H1 (cell line): Measurements from ENCODE around the gene KRTAP12-2.

Experiments used
- ATF3 ChIP-seq: IDR thresholded peaks from 2 replicates; pipeline ENCODE4 v1.6.1; 2011; ENCODE audit warnings: low read depth, mild to moderate bottlenecking, low read length; ENCODE audit not compliant: insufficient read depth
- BCL11A ChIP-seq, 2 experiments: IDR thresholded peaks; one replicate each; pipeline ENCODE4 v1.6.1; 2011; ENCODE audit warnings: low read depth in 2 of 2, low read length in 2 of 2, mild to moderate bottlenecking in 2 of 2
- CTCF ChIP-seq, 3 experiments: IDR thresholded peaks; 1 replicate in 2 of 3; 2 replicates in 1 of 3; pipeline versions ENCODE4 v1.5.1 to v1.6.1; 2011; ENCODE audit warnings: low read length in 3 of 3, mild to moderate bottlenecking in 3 of 3, inconsistent platforms in 2 of 3, low read depth in 1 of 3, moderate library complexity in 1 of 3; ENCODE audit not compliant: insufficient read depth in 1 of 3; ENCODE audit errors: control extremely low read depth in 1 of 3
- EP300 ChIP-seq, 2 experiments: IDR thresholded peaks; 1 replicate in 1 of 2; 2 replicates in 1 of 2; pipeline ENCODE4 v1.6.1; 2011 to 2012; ENCODE audit warnings: low read depth in 2 of 2, low read length in 2 of 2, mild to moderate bottlenecking in 2 of 2, borderline replicate concordance in 1 of 2, inconsistent platforms in 1 of 2, moderate library complexity in 1 of 2
- FOSL1 ChIP-seq: IDR thresholded peaks from 2 replicates; pipeline ENCODE4 v1.6.1; 2011; ENCODE audit warnings: mild to moderate bottlenecking, low read depth, low read length, moderate library complexity; ENCODE audit not compliant: insufficient read depth
- POLR2A ChIP-seq, 2 experiments: IDR thresholded peaks; 1 replicate in 1 of 2; 2 replicates in 1 of 2; pipeline ENCODE4 v1.6.1; 2011; ENCODE audit warnings: low read depth in 2 of 2, low read length in 2 of 2, mild to moderate bottlenecking in 2 of 2; ENCODE audit errors: control extremely low read depth in 1 of 2
- SIN3A ChIP-seq, 2 experiments: IDR thresholded peaks in 1 of 2; conservative IDR thresholded peaks in 1 of 2; 2 replicates each; pipeline ENCODE4 v1.6.1; 2011 to 2012; ENCODE audit warnings: low read length in 2 of 2, improper control_type of control experiment in 1 of 2, low read depth in 1 of 2, mild to moderate bottlenecking in 1 of 2
- ZNF274 ChIP-seq: IDR thresholded peaks from 2 replicates; pipeline ENCODE4 v1.7.0; 2012; ENCODE audit warnings: low read length, borderline replicate concordance; ENCODE audit errors: extremely low read depth

- TF ChIP-seq EP300 (IDR thresholded peaks at IDR 0.05; ENCODE audit: borderline replicate concordance in 1 of 2, low read depth in 2 of 2, low read length in 2 of 2) (no peak), CTCF (IDR thresholded peaks at IDR 0.05; ENCODE audit: control extremely low read depth in 1 of 3, insufficient read depth in 1 of 3, low read depth in 1 of 3, low read length in 3 of 3) (no peak), SIN3A (conservative IDR thresholded peaks at IDR 0.05 in 1 of 2, IDR thresholded peaks at IDR 0.05 in 1 of 2; ENCODE audit: low read depth in 1 of 2, low read length in 2 of 2) (no peak), ZNF274 (no peak), BCL11A (IDR thresholded peaks at IDR 0.05; ENCODE audit: low read depth in 2 of 2, low read length in 2 of 2) (no peak), POLR2A (IDR thresholded peaks at IDR 0.05; ENCODE audit: control extremely low read depth in 1 of 2, low read depth in 2 of 2, low read length in 2 of 2) (no peak), ATF3 (no peak), FOSL1 (no peak)
Measured at GRCh38 chr21:44686843-44687561, 20.3 kb upstream of the KRTAP12-2 start.
